IPS-18a (cell line): ENCODE measurements around the gene APOL5.
"Not testable (repeated sequence)": the region's sequence is repeated elsewhere in the genome, so short reads cannot be mapped to it uniquely, and the experiment has no call there.

Source experiments
- H3K27ac ChIP-seq: one replicate; pipeline ENCODE4 v1.5.1; 2013; ENCODE audit warnings: low read length
- H3K27me3 ChIP-seq: one replicate; pipeline ENCODE4 v1.6.1; 2013; ENCODE audit warnings: mild to moderate bottlenecking, low read length; ENCODE audit not compliant: control insufficient read depth, insufficient read depth
- H3K36me3 ChIP-seq: one replicate; pipeline ENCODE4 v1.6.1; 2013; ENCODE audit warnings: low read depth, low read length; ENCODE audit not compliant: control insufficient read depth
- H3K4me1 ChIP-seq: one replicate; pipeline ENCODE4 v1.6.1; 2013; ENCODE audit warnings: low read depth, low read length; ENCODE audit not compliant: control insufficient read depth
- H3K4me3 ChIP-seq: one replicate; pipeline ENCODE4 v1.5.1; 2013; ENCODE audit warnings: low read length
- H3K9ac ChIP-seq: one replicate; pipeline ENCODE4 v1.6.1; 2013; ENCODE audit warnings: mild to moderate bottlenecking, low read length, moderate library complexity
- H3K9me3 ChIP-seq: one replicate; pipeline ENCODE4 v1.6.1; 2013; ENCODE audit warnings: low read depth, low read length; ENCODE audit not compliant: control insufficient read depth

The APOL5 gene

DNA sequence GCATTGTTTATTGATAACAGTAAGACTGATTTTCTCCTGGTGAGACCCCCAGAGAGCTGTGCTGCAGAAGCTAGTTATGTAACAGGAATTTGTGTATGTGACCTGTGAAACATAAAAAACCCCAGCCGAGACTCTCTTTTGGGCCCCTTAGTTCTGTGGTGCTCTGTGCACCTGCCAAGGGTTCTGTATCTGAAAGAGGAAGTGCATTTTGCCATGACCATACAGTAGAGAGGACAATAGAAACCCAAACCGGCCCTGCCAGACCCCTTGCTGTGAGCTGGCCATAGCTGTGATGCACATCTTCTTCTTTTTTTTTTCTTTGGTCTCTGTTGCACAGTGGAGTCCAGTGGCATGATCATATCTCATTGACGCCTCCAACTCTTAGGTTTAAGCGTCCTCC lies 31.4 kb upstream of the APOL5 start:
- no peaks in the 10 kb centered on the region for H3K36me3 ChIP-seq
- H3K4me3 ChIP-seq: no peak overlapping the region
- H3K9me3 ChIP-seq: peaks cover 5% of the 10 kb centered on the region
- no peaks in the 10 kb centered on the region for H3K27me3 ChIP-seq
- no peak overlapping the region for H3K27ac ChIP-seq
- no peak overlapping the region for H3K9ac ChIP-seq
- no peaks in the 10 kb centered on the region for H3K4me1 ChIP-seq

DNA sequence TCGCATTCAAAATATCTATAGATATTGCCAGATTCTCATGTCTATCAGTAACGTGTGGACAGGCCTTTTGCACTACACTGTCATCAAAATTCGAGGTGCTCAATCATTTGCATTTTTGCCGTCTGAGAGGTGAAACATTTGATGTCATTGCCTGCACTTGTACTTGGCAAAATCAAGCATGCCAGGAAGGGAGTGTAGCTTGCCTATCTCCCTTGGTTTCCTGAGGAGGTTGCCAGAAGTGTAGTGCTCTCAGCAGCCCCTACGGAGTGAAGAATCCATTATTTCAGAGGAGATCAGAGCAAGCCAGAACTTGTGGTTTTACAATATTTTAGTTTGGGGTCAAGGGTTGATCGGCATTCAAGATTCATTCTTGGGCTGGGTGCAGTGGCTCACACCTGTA lies 30.2 kb upstream of the APOL5 start:
- H3K27ac ChIP-seq: no peak overlapping the region
- H3K9ac ChIP-seq: no peak overlapping the region
- no peak overlapping the region for H3K4me3 ChIP-seq
- no peaks in the 10 kb centered on the region for H3K27me3 ChIP-seq
- H3K9me3 ChIP-seq: no peaks in the 10 kb centered on the region
- no peaks in the 10 kb centered on the region for H3K36me3 ChIP-seq
- no peaks in the 10 kb centered on the region for H3K4me1 ChIP-seq

DNA sequence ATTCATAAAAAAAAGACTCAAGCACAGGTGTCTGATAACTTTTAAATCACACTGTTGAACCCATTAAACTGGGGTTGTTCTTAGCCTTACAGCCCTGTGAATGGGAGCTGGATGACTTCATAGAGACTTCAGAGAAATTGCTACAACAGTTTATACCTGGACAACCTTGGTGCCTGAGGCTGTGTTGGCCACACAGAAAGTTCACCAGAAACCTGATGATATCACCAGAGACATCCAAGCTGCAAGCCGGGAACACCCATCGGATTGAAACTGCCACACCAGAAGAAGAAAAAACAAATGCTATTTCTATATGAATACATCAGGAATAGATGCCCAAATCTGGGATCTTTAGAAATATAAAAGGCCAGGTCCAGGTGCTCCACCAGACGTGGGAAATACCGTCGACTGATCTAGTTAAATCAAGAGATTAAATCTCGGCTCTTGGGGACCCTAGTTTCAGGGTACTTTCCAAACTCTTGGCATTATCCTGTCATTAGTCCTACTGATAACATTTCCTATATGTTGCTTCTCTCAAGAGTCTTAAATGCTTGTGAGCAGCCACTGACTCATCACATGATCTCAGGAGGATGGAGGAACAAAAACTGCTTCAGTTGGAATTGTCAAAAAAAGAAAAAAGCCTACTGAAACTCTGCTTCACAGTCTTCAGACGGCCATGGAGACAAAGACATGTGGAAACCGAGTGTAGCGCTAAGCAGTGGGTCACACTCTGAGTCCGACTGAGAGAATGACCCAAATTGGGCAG lies 28.6 kb upstream of the APOL5 start:
- Histone ChIP-seq H3K4me1 (no peaks in the 10 kb centered on the region), H3K9ac (no peak overlapping the region), H3K9me3 (no peaks in the 10 kb centered on the region), H3K27me3 (no peaks in the 10 kb centered on the region), H3K4me3 (no peak overlapping the region), H3K36me3 (no peaks in the 10 kb centered on the region), H3K27ac (no peak overlapping the region)

DNA sequence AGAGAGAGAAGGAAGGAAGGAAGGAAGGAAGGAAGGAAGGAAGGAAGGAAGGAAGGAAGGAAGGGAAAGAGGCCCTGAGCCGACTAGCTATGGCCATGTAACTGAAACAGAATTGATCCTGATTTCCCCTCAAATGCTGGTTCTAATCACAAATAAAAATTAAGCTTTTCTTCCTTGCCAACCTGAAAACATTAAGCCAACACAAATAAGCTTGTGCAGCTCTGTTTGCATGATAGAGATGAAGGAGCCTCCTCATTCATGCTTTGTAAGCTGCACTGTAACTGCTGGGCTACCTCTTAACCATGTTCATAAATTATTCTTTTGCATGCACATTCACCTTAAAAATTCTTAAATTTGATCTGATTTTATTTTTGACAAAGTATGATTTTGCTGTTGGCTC lies 27.7 kb upstream of the APOL5 start:
- H3K4me1 ChIP-seq: no peaks in the 10 kb centered on the region
- no peaks in the 10 kb centered on the region for H3K36me3 ChIP-seq
- H3K27me3 ChIP-seq: no peaks in the 10 kb centered on the region
- no peak overlapping the region for H3K4me3 ChIP-seq
- no peak overlapping the region for H3K9ac ChIP-seq
- H3K27ac ChIP-seq: no peak overlapping the region
- no peaks in the 10 kb centered on the region for H3K9me3 ChIP-seq

DNA sequence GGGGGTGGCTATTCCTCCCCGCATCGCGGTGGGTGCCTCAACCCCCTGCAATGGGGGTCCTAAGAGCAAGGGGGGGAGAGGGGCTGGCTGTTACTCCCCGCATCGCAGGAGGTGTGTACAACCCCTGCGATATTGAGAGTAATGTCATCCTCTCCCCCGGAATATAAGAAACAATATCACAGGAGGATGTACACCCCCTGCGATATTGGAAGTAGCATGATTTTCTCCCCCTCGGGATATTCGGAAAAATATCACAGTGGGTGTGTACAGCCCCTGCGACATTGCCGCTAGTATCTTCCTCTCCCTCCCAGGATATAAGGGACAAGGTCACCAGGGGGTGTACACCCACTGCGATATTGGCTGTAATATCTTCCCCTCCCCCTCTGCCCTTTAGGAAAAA lies 22.5 kb upstream of the APOL5 start:
- Histone ChIP-seq H3K27ac (no peak overlapping the region), H3K36me3 (no peaks in the 10 kb centered on the region), H3K4me1 (no peaks in the 10 kb centered on the region), H3K9ac (no peak overlapping the region), H3K27me3 (no peaks in the 10 kb centered on the region), H3K9me3 (no peaks in the 10 kb centered on the region), H3K4me3 (no peak overlapping the region)

DNA sequence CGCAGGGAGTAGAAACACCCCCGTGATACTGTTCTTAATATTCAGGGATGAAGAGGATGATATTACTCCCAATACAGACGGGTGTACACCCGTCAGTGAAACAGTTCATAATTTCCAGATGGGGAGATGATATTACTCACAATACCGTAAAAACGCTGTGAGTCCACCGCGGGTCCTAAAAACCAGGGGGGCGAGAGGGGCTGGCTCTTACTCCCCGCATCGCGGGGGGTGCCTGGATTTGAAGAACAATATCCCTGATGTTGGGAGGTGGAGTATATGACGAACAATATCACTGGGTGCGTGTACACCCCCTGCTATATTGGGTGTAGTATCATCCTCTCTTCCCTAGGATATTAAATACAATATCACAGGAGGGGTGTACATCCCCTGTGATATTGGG lies 20.5 kb upstream of the APOL5 start:
- Histone ChIP-seq H3K9me3 (no peaks in the 10 kb centered on the region), H3K27me3 (no peaks in the 10 kb centered on the region), H3K27ac (no peak overlapping the region), H3K4me1 (no peaks in the 10 kb centered on the region), H3K4me3 (no peak overlapping the region), H3K36me3 (no peaks in the 10 kb centered on the region), H3K9ac (no peak overlapping the region)

DNA sequence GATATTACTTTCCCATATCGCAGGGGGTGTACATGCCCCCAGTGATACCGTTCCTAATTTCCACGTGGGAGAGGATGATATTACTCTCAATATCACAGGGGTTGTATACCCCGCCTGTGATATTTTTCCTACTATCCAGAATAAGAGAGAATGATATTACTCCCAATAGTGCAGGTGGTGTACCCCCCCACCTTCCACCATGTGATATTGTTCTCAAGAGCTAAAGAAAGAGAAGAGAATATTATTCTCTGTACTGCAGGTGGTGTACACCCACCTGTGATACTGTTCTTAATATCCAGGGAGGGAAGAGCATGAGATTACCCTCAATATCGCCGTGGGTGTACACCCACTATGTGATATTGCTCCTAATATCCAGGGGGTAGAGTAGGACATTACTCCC lies 17.8 kb upstream of the APOL5 start:
- H3K9me3 ChIP-seq, H3K9ac ChIP-seq, H3K4me1 ChIP-seq, H3K36me3 ChIP-seq, H3K27ac ChIP-seq, H3K4me3 ChIP-seq, H3K27me3 ChIP-seq: not testable (repeated sequence)

DNA sequence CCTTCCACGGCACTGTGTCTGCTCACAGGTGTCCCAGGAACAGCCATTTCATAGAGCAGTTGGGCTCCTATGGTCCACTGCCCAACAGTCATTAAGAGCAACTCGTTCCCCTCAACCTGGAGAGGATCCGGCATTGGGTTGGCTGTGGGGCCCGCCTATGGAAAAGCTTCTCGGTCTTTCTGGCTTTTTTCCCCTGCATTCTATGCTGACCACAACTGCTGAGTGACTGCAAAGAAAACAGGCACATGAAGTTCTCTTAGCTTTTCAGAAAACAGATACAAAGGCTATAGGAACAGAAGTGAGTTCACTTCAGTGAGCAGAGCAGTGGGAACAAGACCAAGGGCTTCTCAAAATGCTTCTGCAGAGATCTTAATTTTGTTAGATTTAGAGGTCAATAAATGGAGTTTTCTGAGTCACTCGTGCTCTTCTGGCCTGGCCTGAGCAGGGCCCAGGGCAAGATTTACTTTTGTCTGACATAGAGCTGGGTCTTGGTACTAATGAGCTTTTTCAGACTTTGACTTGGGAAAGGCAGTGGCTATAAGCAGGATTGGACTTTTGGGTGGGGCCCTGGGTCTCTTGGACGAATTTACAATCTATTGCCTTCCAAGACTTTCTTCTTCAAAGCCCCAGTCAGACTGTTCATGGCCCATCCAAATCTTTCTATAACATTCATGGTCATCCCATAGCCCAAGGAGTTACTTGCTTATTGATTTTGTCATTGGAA lies 13.6 kb upstream of the APOL5 start:
- no peak overlapping the region for H3K9ac ChIP-seq
- no peak overlapping the region for H3K27ac ChIP-seq
- no peak overlapping the region for H3K4me3 ChIP-seq
- no peaks in the 10 kb centered on the region for H3K27me3 ChIP-seq
- H3K9me3 ChIP-seq: no peaks in the 10 kb centered on the region
- no peaks in the 10 kb centered on the region for H3K4me1 ChIP-seq
- H3K36me3 ChIP-seq: no peaks in the 10 kb centered on the region

DNA sequence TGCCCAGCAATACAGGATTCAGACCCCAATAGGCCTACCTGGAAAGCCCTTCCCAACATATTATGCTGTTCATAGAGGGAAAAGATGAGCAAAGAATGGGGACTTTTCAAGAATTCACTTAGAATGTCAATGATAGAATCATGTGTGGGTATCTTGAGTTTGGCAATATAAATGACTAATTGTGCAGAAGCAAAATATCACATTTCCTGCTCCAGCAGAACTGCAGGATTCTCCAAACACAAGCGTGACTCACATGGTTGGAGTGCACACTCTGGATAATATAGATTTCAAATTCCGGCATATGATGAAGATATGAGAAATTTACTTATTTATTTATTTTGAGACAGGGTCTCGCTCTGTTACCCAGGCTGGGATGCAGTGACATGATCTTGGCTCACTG lies 12.5 kb upstream of the APOL5 start:
- Histone ChIP-seq H3K9ac (no peak overlapping the region), H3K4me3 (no peak overlapping the region), H3K9me3 (no peaks in the 10 kb centered on the region), H3K27me3 (no peaks in the 10 kb centered on the region), H3K36me3 (no peaks in the 10 kb centered on the region), H3K4me1 (no peaks in the 10 kb centered on the region), H3K27ac (no peak overlapping the region)

DNA sequence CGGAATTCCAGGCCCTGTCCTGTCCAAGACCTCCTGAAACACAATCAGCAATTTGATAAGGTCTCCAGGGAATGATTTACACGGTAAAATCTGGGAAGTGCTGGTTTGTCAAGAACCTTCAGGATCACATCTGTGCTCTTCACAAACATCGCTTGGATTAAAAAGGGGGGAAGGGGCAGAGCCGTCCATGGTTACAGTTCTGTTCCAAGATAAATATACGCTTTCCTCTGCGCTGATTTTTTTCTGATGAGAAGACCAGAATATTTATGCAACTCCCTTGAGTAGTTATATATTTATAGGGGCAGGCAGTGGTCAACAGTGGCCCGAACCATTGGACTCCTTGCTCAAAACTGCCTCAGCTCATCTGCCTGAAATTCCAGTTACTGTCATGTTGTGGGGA lies 9.2 kb upstream of the APOL5 start:
- Histone ChIP-seq H3K27me3 (no peaks in the 10 kb centered on the region), H3K9me3 (no peaks in the 10 kb centered on the region), H3K9ac (no peak overlapping the region), H3K4me3 (no peak overlapping the region), H3K27ac (no peak overlapping the region), H3K36me3 (no peaks in the 10 kb centered on the region), H3K4me1 (no peaks in the 10 kb centered on the region)

DNA sequence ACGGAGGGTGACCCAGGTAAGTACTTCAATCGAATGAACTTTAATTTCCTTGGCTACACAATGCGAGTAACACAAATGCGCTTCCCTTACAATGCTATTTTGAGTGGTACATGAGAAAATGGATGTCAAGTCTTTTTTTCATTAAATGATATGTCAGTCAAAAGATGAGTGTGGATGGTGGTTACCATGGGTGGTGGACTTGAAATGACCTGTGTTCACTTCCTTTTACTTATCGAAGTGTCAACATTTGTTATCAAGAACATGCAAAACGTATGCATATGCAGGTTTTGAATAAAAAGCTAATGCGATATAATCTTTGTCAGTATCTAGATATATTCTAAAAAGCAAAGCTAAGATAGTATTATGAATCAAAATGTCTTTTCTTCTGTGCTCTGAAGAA lies 8.8 kb upstream of the APOL5 start:
- Histone ChIP-seq H3K27me3 (no peaks in the 10 kb centered on the region), H3K36me3 (no peaks in the 10 kb centered on the region), H3K9ac (no peak overlapping the region), H3K27ac (no peak overlapping the region), H3K4me3 (no peak overlapping the region), H3K4me1 (no peaks in the 10 kb centered on the region), H3K9me3 (no peaks in the 10 kb centered on the region)

DNA sequence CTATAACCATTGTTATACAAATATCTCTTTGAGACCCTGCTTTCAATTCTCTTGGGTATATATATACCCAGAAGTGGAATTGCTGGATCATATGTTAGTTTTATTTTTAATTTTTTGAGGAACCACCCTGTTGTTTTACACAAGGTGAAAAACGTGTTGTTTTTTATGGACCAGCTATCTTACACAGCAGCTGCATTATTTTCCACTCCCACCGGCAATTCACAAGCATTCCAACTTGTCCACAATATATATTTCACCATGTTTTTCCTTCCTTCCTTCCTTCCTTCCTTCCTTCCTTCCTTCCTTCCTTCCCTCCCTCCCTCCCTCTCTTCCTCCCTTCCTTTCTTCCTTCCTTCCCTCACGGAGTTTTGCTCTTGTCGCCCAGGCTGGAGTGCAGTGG lies 6.3 kb upstream of the APOL5 start:
- H3K36me3 ChIP-seq: no peaks in the 10 kb centered on the region
- H3K27ac ChIP-seq: no peak overlapping the region
- H3K9me3 ChIP-seq: no peaks in the 10 kb centered on the region
- H3K9ac ChIP-seq: no peak overlapping the region
- no peaks in the 10 kb centered on the region for H3K27me3 ChIP-seq
- H3K4me1 ChIP-seq: no peaks in the 10 kb centered on the region
- H3K4me3 ChIP-seq: no peak overlapping the region
